ENCODE measurements around the gene MRAS. TPM values are rescaled to one million over a fixed set of nuclear protein-coding genes. Genes with fewer than 3 reads are reported as not detected.

Gene MRAS
- polyA plus RNA-seq, 1 donor from 2014 or later, result 52.8 TPM

DNA sequence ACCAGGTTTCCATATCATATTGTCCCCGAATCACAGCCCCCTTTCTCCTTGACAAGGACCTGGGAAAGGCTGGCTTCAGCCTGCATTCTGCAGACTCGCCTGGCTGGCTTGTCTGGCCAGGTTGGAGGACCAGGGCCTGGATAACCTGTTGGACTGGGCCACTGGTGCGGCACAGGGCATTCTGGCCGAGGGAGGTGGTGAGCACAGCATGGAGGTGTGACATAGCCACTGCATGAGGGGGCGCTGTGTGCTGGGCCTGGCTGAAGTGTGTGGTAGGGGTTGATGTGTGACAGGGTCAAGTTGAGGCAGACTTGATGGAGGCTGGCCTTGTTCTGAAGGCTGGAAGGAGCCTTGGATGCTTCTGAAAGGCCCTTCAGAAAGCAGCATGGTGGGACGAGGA lies 88.9 kb downstream of the MRAS start:
- H3K4me2 ChIP-seq (ENCODE audit: low read length), result no peak overlapping the region
- H2AFZ ChIP-seq (ENCODE audit: low read depth, low read length), result no peak overlapping the region
- H4K20me1 ChIP-seq (ENCODE audit: insufficient read depth), result no peaks in the 10 kb centered on the region
- no peaks in the 10 kb centered on the region for H3K9me2 ChIP-seq (ENCODE audit: insufficient read depth, low read length)
- peaks cover 41% of the 10 kb centered on the region for H3K27me3 ChIP-seq (ENCODE audit: insufficient read depth, low read depth, low read length)
- no peaks in the 10 kb centered on the region for H3K79me2 ChIP-seq (replicated peaks; ENCODE audit: insufficient read depth, low read length)
- peaks cover 5% of the 10 kb centered on the region for H3K9me3 ChIP-seq (ENCODE audit: low read length)
- H3K36me3 ChIP-seq (ENCODE audit: insufficient read depth, low read length), result no peaks in the 10 kb centered on the region
- H3K27ac ChIP-seq (ENCODE audit: low read length), result no peak overlapping the region
- no peak overlapping the region for H3K4me3 ChIP-seq (ENCODE audit: low read length)
- TF ChIP-seq EZH2 (IDR thresholded peaks at IDR 0.05; ENCODE audit: borderline replicate concordance, insufficient read depth, low read length, poor library complexity, severe bottlenecking) (no peak), POLR2AphosphoS5 (IDR thresholded peaks at IDR 0.05) (no peak), TAF1 (IDR thresholded peaks at IDR 0.05; ENCODE audit: low read depth) (no peak), RAD21 (conservative IDR thresholded peaks at IDR 0.05) (no peak)
- TF ChIP-seq, protein P1, sequence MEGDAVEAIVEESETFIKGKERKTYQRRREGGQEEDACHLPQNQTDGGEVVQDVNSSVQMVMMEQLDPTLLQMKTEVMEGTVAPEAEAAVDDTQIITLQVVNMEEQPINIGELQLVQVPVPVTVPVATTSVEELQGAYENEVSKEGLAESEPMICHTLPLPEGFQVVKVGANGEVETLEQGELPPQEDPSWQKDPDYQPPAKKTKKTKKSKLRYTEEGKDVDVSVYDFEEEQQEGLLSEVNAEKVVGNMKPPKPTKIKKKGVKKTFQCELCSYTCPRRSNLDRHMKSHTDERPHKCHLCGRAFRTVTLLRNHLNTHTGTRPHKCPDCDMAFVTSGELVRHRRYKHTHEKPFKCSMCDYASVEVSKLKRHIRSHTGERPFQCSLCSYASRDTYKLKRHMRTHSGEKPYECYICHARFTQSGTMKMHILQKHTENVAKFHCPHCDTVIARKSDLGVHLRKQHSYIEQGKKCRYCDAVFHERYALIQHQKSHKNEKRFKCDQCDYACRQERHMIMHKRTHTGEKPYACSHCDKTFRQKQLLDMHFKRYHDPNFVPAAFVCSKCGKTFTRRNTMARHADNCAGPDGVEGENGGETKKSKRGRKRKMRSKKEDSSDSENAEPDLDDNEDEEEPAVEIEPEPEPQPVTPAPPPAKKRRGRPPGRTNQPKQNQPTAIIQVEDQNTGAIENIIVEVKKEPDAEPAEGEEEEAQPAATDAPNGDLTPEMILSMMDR (IDR thresholded peaks at IDR 0.05; ENCODE audit: poor library complexity, severe bottlenecking), result no peak
- no peak overlapping the region for H3K9ac ChIP-seq (ENCODE audit: low read length)
- no peaks in the 10 kb centered on the region for H3F3A ChIP-seq (ENCODE audit: insufficient read depth, low read length, poor library complexity, severe bottlenecking)

DNA sequence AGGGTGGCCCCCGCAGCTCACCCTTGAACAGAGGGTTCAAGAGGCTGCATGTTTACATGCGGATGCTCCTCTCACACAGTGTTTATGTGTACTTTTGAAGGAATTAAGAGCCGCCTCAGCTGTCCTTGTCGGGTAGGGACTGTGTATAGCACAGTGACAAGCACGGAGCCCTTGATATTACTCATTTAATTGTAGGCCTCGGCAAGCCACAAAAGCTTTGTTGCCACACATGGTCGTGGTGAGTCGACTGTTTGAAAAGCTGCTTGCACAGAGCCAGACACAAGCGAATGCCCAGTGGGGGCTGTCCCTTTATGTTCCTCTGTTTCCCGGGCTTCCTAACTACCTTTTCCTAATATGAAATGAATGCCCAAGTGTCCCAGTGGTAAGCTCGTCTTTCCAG lies 90.5 kb downstream of the MRAS start:
- Histone ChIP-seq H3K9me2 (ENCODE audit: insufficient read depth, low read length) (no peaks in the 10 kb centered on the region), H3K9ac (ENCODE audit: low read length) (no peak overlapping the region), H3K4me3 (ENCODE audit: low read length) (no peak overlapping the region), H3K27ac (ENCODE audit: low read length) (no peak overlapping the region), H2AFZ (ENCODE audit: low read depth, low read length) (no peak overlapping the region), H3K9me3 (ENCODE audit: low read length) (peaks cover 3% of the 10 kb centered on the region), H3K36me3 (ENCODE audit: insufficient read depth, low read length) (no peaks in the 10 kb centered on the region), H3K27me3 (ENCODE audit: insufficient read depth, low read depth, low read length) (peaks cover 26% of the 10 kb centered on the region), H4K20me1 (ENCODE audit: insufficient read depth) (no peaks in the 10 kb centered on the region), H3K4me2 (ENCODE audit: low read length) (no peak overlapping the region), H3F3A (ENCODE audit: insufficient read depth, low read length, poor library complexity, severe bottlenecking) (no peaks in the 10 kb centered on the region), H3K79me2 (replicated peaks; ENCODE audit: insufficient read depth, low read length) (no peaks in the 10 kb centered on the region)
- no peak for TF ChIP-seq RAD21 (conservative IDR thresholded peaks at IDR 0.05)
- TF ChIP-seq EZH2 (IDR thresholded peaks at IDR 0.05; ENCODE audit: borderline replicate concordance, insufficient read depth, low read length, poor library complexity, severe bottlenecking), result no peak
- no peak for TF ChIP-seq TAF1 (IDR thresholded peaks at IDR 0.05; ENCODE audit: low read depth)
- TF ChIP-seq, protein P2, sequence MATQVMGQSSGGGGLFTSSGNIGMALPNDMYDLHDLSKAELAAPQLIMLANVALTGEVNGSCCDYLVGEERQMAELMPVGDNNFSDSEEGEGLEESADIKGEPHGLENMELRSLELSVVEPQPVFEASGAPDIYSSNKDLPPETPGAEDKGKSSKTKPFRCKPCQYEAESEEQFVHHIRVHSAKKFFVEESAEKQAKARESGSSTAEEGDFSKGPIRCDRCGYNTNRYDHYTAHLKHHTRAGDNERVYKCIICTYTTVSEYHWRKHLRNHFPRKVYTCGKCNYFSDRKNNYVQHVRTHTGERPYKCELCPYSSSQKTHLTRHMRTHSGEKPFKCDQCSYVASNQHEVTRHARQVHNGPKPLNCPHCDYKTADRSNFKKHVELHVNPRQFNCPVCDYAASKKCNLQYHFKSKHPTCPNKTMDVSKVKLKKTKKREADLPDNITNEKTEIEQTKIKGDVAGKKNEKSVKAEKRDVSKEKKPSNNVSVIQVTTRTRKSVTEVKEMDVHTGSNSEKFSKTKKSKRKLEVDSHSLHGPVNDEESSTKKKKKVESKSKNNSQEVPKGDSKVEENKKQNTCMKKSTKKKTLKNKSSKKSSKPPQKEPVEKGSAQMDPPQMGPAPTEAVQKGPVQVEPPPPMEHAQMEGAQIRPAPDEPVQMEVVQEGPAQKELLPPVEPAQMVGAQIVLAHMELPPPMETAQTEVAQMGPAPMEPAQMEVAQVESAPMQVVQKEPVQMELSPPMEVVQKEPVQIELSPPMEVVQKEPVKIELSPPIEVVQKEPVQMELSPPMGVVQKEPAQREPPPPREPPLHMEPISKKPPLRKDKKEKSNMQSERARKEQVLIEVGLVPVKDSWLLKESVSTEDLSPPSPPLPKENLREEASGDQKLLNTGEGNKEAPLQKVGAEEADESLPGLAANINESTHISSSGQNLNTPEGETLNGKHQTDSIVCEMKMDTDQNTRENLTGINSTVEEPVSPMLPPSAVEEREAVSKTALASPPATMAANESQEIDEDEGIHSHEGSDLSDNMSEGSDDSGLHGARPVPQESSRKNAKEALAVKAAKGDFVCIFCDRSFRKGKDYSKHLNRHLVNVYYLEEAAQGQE (IDR thresholded peaks at IDR 0.05; ENCODE audit: borderline replicate concordance), result no peak
- no peak for TF ChIP-seq SMC3 (conservative IDR thresholded peaks at IDR 0.05; ENCODE audit: poor library complexity)
- TF ChIP-seq POLR2AphosphoS5 (IDR thresholded peaks at IDR 0.05), result no peak
- TF ChIP-seq, protein P1 (IDR thresholded peaks at IDR 0.05; ENCODE audit: poor library complexity, severe bottlenecking), result no peak
